GM12892 (cell line): ENCODE measurements around the gene NYAP1.
A peak's percentile ranks its signal among the peaks of the same experiment; 100 is the strongest.
"Not testable (repeated sequence)": the region's sequence is repeated elsewhere in the genome, so short reads cannot be mapped to it uniquely, and the experiment has no call there.

ENCODE experiments used
- DNase-seq: peaks from one replicate; pipeline ENCODE4 v3.0.0; 2011; ENCODE audit not compliant: insufficient read length
- FAIRE-seq: peaks from 2 replicates; lab custom pipeline; 2011; peaks lifted over from hg19 to GRCh38; lab: Jason Lieb, UNC
- POLR2A ChIP-seq: IDR thresholded peaks from 2 replicates; pipeline ENCODE4 v1.6.1; 2011; ENCODE audit warnings: low read depth, low read length, control low read depth
- POLR2AphosphoS5 ChIP-seq: IDR thresholded peaks from 2 replicates; pipeline ENCODE4 v1.6.1; 2011; ENCODE audit warnings: low read depth, low read length, control low read depth
- TAF1 ChIP-seq: IDR thresholded peaks from 2 replicates; pipeline ENCODE4 v1.6.1; 2011; ENCODE audit warnings: low read depth, mild to moderate bottlenecking, control low read depth, low read length, borderline replicate concordance

Gene NYAP1

GRCh38 chr7:100532165-100533022 is 48.7 kb downstream of the NYAP1 start:
- no peak for TF ChIP-seq POLR2A
- TF ChIP-seq TAF1: no peak
- TF ChIP-seq POLR2AphosphoS5: no peak
- no peak for DNase-seq
- FAIRE-seq: no peak

- DNase-seq, FAIRE-seq: not testable (repeated sequence)
These were observed 52.3 kb downstream of the NYAP1 start for GRCh38 chr7:100535982-100536381.

- not testable (repeated sequence) for DNase-seq, FAIRE-seq
These were observed 53.0 kb downstream of the NYAP1 start for GRCh38 chr7:100536695-100537094.

- DNase-seq (no peak), FAIRE-seq (no peak)
- TF ChIP-seq TAF1 (no peak), POLR2A (no peak), POLR2AphosphoS5 (no peak)
These were observed 54.6 kb downstream of the NYAP1 start for GRCh38 chr7:100538348-100538653.

- peak; percentile 98 for DNase-seq
- TF ChIP-seq POLR2A (peak; percentile 74; the same call in 1 of the 2 replicates), TAF1 (peak; percentile 24; the same call in 1 of the 2 replicates), POLR2AphosphoS5 (no peak)
- FAIRE-seq: peak; percentile 98
These were observed 55.1 kb downstream of the NYAP1 start, which contains the start of gene AGFG2 for GRCh38 chr7:100538654-100539435. Gene AGFG2, plus strand, starts transcription at chr7:100539203. Its CDS starts 144 bp downstream, at chr7:100539347.

- DNase-seq (no peak), FAIRE-seq (no peak)
- no peak for TF ChIP-seq POLR2A
- TF ChIP-seq TAF1: no peak
- TF ChIP-seq POLR2AphosphoS5: no peak
These were observed 55.8 kb downstream of the NYAP1 start for GRCh38 chr7:100539436-100540006.

- TF ChIP-seq TAF1 (no peak), POLR2A (no peak), POLR2AphosphoS5 (no peak)
- FAIRE-seq (no peak), DNase-seq (no peak)
These were observed 56.5 kb downstream of the NYAP1 start for GRCh38 chr7:100540073-100540723.

- DNase-seq, FAIRE-seq: not testable (repeated sequence)
These were observed 57.6 kb downstream of the NYAP1 start for GRCh38 chr7:100541309-100541708.

- DNase-seq (no peak), FAIRE-seq (no peak)
- TF ChIP-seq POLR2AphosphoS5 (no peak), TAF1 (no peak), POLR2A (no peak)
These were observed 59.9 kb downstream of the NYAP1 start for GRCh38 chr7:100543586-100543985.

- TF ChIP-seq POLR2AphosphoS5 (no peak), POLR2A (no peak), TAF1 (no peak)
- DNase-seq (no peak), FAIRE-seq (no peak)
These were observed 60.7 kb downstream of the NYAP1 start for GRCh38 chr7:100544386-100544785.
